Lower lobe of right lung (tissue), 2 donors: ENCODE measurements around the gene SNTA1. TPM values are rescaled to one million over a fixed set of nuclear protein-coding genes. Genes with fewer than 3 reads are reported as not detected.
A peak's percentile ranks its signal among the peaks of the same experiment; 100 is the strongest.
"Not testable (repeated sequence)": the region's sequence is repeated elsewhere in the genome, so short reads cannot be mapped to it uniquely, and the experiment has no call there.

ENCODE experiments used
- ATAC-seq, 2 donors: fragments of 200-7000 bp; cut with Tn5 transposase; one replicate each; pipeline ENCODE4 v1.9.1; 2020 to 2022; ENCODE audit warnings: mild to moderate bottlenecking in 2 of 2, moderate library complexity in 2 of 2
- DNase-seq: peaks from one replicate; pipeline ENCODE4 v3.0.0-alpha.2; 2020
- H3K27ac ChIP-seq: fragments of 200-600 bp; one replicate; pipeline ENCODE4 v1.8.0; 2022
- H3K27me3 ChIP-seq: fragments of 200-600 bp; one replicate; pipeline ENCODE4 v1.8.0; 2022; ENCODE audit warnings: low read depth
- H3K36me3 ChIP-seq: fragments of 200-600 bp; one replicate; pipeline ENCODE4 v1.8.0; 2022; ENCODE audit warnings: mild to moderate bottlenecking
- H3K4me1 ChIP-seq: fragments of 200-600 bp; one replicate; pipeline ENCODE4 v1.8.0; 2022
- H3K4me3 ChIP-seq: fragments of 200-600 bp; one replicate; pipeline ENCODE4 v1.8.0; 2022; ENCODE audit warnings: mild to moderate bottlenecking
- H3K9me3 ChIP-seq: fragments of 200-600 bp; one replicate; pipeline ENCODE4 v1.8.0; 2022
- CTCF ChIP-seq: fragments of 200-600 bp; IDR thresholded peaks from one replicate; pipeline ENCODE4 v1.8.0; 2022; ENCODE audit warnings: antibody characterized with exemption, mild to moderate bottlenecking
- intact Hi-C: fragments of 100-400 bp; cut with DNase I; formaldehyde crosslinking; loops from one replicate; pipeline ENCODE4 v1.11.0; 2022
- total RNA-seq: library from RNA; stranded (reverse); fragmentation: NEBNext Ultra II Directional; extraction: Animal tissue kit (Norgen Biotek cat#: 25700); gene quantifications from one replicate; pipeline ENCODE4 v1.2.1, GENCODE V29; 2021
- donor health status: DM: no; HTN: yes; CAD: no; lungs with severe emphysema.

Gene SNTA1
- total RNA-seq, 1 donor from 2014 or later: 6.7 TPM

- Histone ChIP-seq H3K9me3 (no peaks in the 10 kb centered on the region), H3K27me3 (no peaks in the 10 kb centered on the region), H3K27ac (no peak overlapping the region), H3K4me3 (no peak overlapping the region), H3K36me3 (no peaks in the 10 kb centered on the region), H3K4me1 (no peaks in the 10 kb centered on the region)
- intact Hi-C loops: no loop called here
- no peak for ATAC-seq
- no peak for DNase-seq
- TF ChIP-seq CTCF: no peak
Measured at GRCh38 chr20:33459599-33459998, 16.0 kb upstream of the SNTA1 start.

- DNase-seq (peak; percentile 86), ATAC-seq (peak; percentile 95 to 96)
- H3K4me3 ChIP-seq, H3K27ac ChIP-seq, intact Hi-C loops, H3K27me3 ChIP-seq, H3K36me3 ChIP-seq, H3K4me1 ChIP-seq, H3K9me3 ChIP-seq: not testable (repeated sequence)
- peak; percentile 96 for TF ChIP-seq CTCF
Measured at GRCh38 chr20:33456916-33457642, 13.5 kb upstream of the SNTA1 start.

- no peak for TF ChIP-seq CTCF
- Histone ChIP-seq H3K27me3 (no peaks in the 10 kb centered on the region), H3K4me1 (no peaks in the 10 kb centered on the region), H3K27ac (no peak overlapping the region), H3K9me3 (no peaks in the 10 kb centered on the region), H3K36me3 (no peaks in the 10 kb centered on the region), H3K4me3 (no peak overlapping the region)
- no peak for ATAC-seq
- no peak for DNase-seq
- intact Hi-C loops: no loop called here
Measured at GRCh38 chr20:33450867-33451266, 7.3 kb upstream of the SNTA1 start.

GRCh38 chr20:33445881-33446625, 2.5 kb upstream of the SNTA1 start:
- intact Hi-C loops: no loop called here
- Histone ChIP-seq H3K27ac (no peak overlapping the region), H3K27me3 (no peaks in the 10 kb centered on the region), H3K4me1 (peaks cover 12% of the 10 kb centered on the region), H3K9me3 (no peaks in the 10 kb centered on the region), H3K36me3 (no peaks in the 10 kb centered on the region), H3K4me3 (no peak overlapping the region)
- TF ChIP-seq CTCF: no peak
- DNase-seq (no peak), ATAC-seq (no peak)

GRCh38 chr20:33444797-33445560, 1.4 kb upstream of the SNTA1 start:
- no peak for TF ChIP-seq CTCF
- peaks cover 12% of the 10 kb centered on the region for H3K4me1 ChIP-seq
- H3K36me3 ChIP-seq: no peaks in the 10 kb centered on the region
- no peak overlapping the region for H3K27ac ChIP-seq
- H3K4me3 ChIP-seq: peak overlapping the region; percentile 78
- DNase-seq (no peak), ATAC-seq (no peak)
- intact Hi-C loops: no loop called here
- no peaks in the 10 kb centered on the region for H3K27me3 ChIP-seq
- no peaks in the 10 kb centered on the region for H3K9me3 ChIP-seq
